Lower leg skin (tissue), 3 donors: ENCODE measurements around the gene FA2H.

Experiments used
- POLR2A ChIP-seq, 2 donors: fragments of 450-650 bp; IDR thresholded peaks; one replicate each; pipeline ENCODE4 v1.6.1; 2016 to 2017; ENCODE audit warnings: antibody characterized with exemption in 2 of 2, mild to moderate bottlenecking in 1 of 2, moderate library complexity in 1 of 2
- TF ChIP-seq, protein P1 (sequence below), 3 donors: fragments of 450-650 bp; IDR thresholded peaks; one replicate each; pipeline ENCODE4 v1.5.1; 2016; ENCODE audit warnings: antibody characterized with exemption in 3 of 3, mild to moderate bottlenecking in 3 of 3, moderate library complexity in 2 of 3

DNA sequence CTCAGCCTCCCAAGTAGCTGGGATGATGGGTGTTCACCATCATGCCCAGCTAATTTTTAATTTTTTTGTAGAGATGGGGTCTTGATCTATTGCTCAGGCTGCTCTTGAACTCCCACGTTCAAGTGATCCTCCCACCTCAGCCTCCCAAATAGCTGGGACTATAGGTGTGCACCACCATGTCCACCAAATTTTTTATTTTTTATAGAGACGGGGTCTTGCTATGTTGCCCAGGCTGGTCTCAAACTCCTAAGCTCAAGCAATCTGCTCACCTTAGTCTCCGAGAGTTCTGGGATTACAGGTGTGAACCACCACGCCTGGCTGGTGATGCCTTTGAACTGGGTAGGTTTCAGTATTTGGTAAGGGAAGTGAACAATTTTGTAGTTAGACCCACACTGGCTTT lies 30.1 kb downstream of the FA2H start:
- TF ChIP-seq, protein P1, sequence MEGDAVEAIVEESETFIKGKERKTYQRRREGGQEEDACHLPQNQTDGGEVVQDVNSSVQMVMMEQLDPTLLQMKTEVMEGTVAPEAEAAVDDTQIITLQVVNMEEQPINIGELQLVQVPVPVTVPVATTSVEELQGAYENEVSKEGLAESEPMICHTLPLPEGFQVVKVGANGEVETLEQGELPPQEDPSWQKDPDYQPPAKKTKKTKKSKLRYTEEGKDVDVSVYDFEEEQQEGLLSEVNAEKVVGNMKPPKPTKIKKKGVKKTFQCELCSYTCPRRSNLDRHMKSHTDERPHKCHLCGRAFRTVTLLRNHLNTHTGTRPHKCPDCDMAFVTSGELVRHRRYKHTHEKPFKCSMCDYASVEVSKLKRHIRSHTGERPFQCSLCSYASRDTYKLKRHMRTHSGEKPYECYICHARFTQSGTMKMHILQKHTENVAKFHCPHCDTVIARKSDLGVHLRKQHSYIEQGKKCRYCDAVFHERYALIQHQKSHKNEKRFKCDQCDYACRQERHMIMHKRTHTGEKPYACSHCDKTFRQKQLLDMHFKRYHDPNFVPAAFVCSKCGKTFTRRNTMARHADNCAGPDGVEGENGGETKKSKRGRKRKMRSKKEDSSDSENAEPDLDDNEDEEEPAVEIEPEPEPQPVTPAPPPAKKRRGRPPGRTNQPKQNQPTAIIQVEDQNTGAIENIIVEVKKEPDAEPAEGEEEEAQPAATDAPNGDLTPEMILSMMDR (IDR thresholded peaks at IDR 0.05): no peak
- no peak for TF ChIP-seq POLR2A (IDR thresholded peaks at IDR 0.05)
